ENCODE measurements around the gene CDC45.
A peak's percentile ranks its signal among the peaks of the same experiment; 100 is the strongest.
"Not testable (repeated sequence)": the region's sequence is repeated elsewhere in the genome, so short reads cannot be mapped to it uniquely, and the experiment has no call there.

Gene CDC45

GRCh38 chr22:19438298-19438697, 41.4 kb upstream of the CDC45 start:
- Histone ChIP-seq H3K36me3 (ENCODE audit: control insufficient read depth, insufficient read depth, low read length) (peaks cover 14% of the 10 kb centered on the region), H3K4me3 (ENCODE audit: insufficient read depth, low read depth, low read length) (no peak overlapping the region), H3K9me3 (ENCODE audit: control insufficient read depth, low read length) (no peaks in the 10 kb centered on the region), H3K27ac (ENCODE audit: insufficient read depth, low read depth, low read length, poor library complexity, severe bottlenecking) (no peak overlapping the region), H3K4me1 (ENCODE audit: control insufficient read depth, insufficient read depth, low read length) (no peaks in the 10 kb centered on the region), H3K27me3 (ENCODE audit: control insufficient read depth, insufficient read depth, low read length, poor library complexity, severe bottlenecking) (no peaks in the 10 kb centered on the region)
- WGBS, 2 experiments, result 87 to 90% methylated on average over 7 of the region's 7 CpGs

GRCh38 chr22:19440411-19441195, 39.1 kb upstream of the CDC45 start:
- H3K4me3 ChIP-seq (ENCODE audit: insufficient read depth, low read depth, low read length), result no peak overlapping the region
- no peak overlapping the region for H3K27ac ChIP-seq (ENCODE audit: insufficient read depth, low read depth, low read length, poor library complexity, severe bottlenecking)
- H3K36me3 ChIP-seq (ENCODE audit: control insufficient read depth, insufficient read depth, low read length), result peaks cover 12% of the 10 kb centered on the region
- 92 to 93% methylated on average over 8 of the region's 8 CpGs for WGBS, 2 experiments
- H3K27me3 ChIP-seq (ENCODE audit: control insufficient read depth, insufficient read depth, low read length, poor library complexity, severe bottlenecking), result no peaks in the 10 kb centered on the region
- H3K4me1 ChIP-seq (ENCODE audit: control insufficient read depth, insufficient read depth, low read length), result no peaks in the 10 kb centered on the region
- H3K9me3 ChIP-seq (ENCODE audit: control insufficient read depth, low read length), result no peaks in the 10 kb centered on the region

- H3K4me3 ChIP-seq (ENCODE audit: insufficient read depth, low read depth, low read length), result no peak overlapping the region
- no peak overlapping the region for H3K27ac ChIP-seq (ENCODE audit: insufficient read depth, low read depth, low read length, poor library complexity, severe bottlenecking)
- peaks cover 10% of the 10 kb centered on the region for H3K36me3 ChIP-seq (ENCODE audit: control insufficient read depth, insufficient read depth, low read length)
- H3K9me3 ChIP-seq (ENCODE audit: control insufficient read depth, low read length), result no peaks in the 10 kb centered on the region
- WGBS, 2 experiments, result 94% methylated on average over 2 of the region's 2 CpGs
- no peaks in the 10 kb centered on the region for H3K4me1 ChIP-seq (ENCODE audit: control insufficient read depth, insufficient read depth, low read length)
- H3K27me3 ChIP-seq (ENCODE audit: control insufficient read depth, insufficient read depth, low read length, poor library complexity, severe bottlenecking), result no peaks in the 10 kb centered on the region
These were observed 37.6 kb upstream of the CDC45 start for GRCh38 chr22:19442166-19442565.

DNA sequence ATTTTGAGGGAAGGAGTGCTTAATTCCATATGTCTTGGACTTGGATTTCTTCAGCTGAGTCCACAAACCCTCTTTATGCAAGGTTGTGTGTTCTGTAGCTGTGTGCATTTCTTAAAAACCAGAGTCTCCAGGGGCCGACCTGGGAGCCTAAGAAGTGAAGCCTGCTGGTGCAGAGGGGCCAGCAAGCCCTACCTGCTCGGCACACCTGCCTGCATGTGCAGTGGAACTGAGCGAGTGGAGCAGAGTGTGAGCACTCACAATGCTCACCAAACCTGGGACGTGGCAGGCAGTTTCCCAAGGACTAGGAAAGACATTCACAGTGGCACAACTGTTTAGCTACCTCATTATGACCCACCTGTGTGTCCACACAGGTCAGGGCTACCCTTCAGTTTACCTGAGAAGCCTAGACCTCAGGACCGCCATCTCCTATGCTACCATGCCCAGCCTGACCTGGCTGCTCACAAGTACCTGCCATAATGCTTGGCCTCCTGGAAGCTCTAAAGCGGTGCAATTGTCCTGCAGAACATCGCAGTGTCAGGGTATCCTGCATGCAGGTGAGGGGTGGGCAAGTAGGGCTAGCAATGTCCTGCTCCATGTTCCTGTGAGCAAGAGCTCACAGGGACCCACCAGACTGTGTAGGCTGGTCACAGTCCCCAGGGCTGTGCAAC, 36.0 kb upstream of the CDC45 start:
- WGBS, 2 experiments, result 88% methylated on average over 7 of the region's 7 CpGs
- H3K9me3 ChIP-seq (ENCODE audit: control insufficient read depth, low read length), result no peaks in the 10 kb centered on the region
- H3K4me3 ChIP-seq (ENCODE audit: insufficient read depth, low read depth, low read length), result no peak overlapping the region
- peaks cover 10% of the 10 kb centered on the region for H3K36me3 ChIP-seq (ENCODE audit: control insufficient read depth, insufficient read depth, low read length)
- H3K4me1 ChIP-seq (ENCODE audit: control insufficient read depth, insufficient read depth, low read length), result no peaks in the 10 kb centered on the region
- no peak overlapping the region for H3K27ac ChIP-seq (ENCODE audit: insufficient read depth, low read depth, low read length, poor library complexity, severe bottlenecking)
- no peaks in the 10 kb centered on the region for H3K27me3 ChIP-seq (ENCODE audit: control insufficient read depth, insufficient read depth, low read length, poor library complexity, severe bottlenecking)

DNA sequence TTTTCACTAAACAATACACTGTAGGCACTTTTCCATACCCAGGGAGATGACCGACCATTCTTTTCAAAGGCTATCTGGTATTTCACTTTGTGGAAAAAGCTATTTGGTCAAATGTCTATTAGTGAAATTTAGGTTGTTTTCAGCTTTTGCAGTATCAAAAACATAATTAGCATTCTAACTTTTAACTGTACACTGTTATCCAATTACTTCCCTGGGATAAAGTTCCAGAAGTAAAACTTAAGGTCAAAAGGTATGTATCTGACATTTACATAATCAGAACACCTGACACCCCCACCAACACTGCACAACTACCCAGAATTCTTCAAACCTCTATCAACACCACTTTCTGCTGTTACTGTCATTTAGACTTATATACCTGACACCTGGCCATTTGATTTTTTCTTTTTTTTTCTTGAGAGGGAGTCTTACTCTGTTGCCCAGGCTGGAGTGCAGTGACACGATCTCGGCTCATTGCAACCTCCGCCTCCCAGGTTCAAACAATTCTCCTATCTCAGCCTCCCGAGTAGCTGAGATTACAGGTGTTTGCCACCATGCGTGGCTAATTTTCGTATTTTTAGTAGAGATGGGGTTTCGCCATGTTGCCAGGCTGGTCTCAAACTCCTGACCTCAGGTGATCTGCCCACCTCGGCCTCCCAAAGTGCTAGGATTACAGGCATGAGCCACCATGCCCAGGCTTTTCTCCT, 34.3 kb upstream of the CDC45 start:
- not testable (repeated sequence) for H3K4me3 ChIP-seq (ENCODE audit: insufficient read depth, low read depth, low read length); H3K27me3 ChIP-seq (ENCODE audit: control insufficient read depth, insufficient read depth, low read length, poor library complexity, severe bottlenecking); H3K4me1 ChIP-seq (ENCODE audit: control insufficient read depth, insufficient read depth, low read length); H3K27ac ChIP-seq (ENCODE audit: insufficient read depth, low read depth, low read length, poor library complexity, severe bottlenecking); H3K9me3 ChIP-seq (ENCODE audit: control insufficient read depth, low read length)
- 93% methylated on average over 8 to 9 of the region's 9 CpGs for WGBS, 2 experiments
- H3K36me3 ChIP-seq (ENCODE audit: control insufficient read depth, insufficient read depth, low read length), result peaks cover 10% of the 10 kb centered on the region

DNA sequence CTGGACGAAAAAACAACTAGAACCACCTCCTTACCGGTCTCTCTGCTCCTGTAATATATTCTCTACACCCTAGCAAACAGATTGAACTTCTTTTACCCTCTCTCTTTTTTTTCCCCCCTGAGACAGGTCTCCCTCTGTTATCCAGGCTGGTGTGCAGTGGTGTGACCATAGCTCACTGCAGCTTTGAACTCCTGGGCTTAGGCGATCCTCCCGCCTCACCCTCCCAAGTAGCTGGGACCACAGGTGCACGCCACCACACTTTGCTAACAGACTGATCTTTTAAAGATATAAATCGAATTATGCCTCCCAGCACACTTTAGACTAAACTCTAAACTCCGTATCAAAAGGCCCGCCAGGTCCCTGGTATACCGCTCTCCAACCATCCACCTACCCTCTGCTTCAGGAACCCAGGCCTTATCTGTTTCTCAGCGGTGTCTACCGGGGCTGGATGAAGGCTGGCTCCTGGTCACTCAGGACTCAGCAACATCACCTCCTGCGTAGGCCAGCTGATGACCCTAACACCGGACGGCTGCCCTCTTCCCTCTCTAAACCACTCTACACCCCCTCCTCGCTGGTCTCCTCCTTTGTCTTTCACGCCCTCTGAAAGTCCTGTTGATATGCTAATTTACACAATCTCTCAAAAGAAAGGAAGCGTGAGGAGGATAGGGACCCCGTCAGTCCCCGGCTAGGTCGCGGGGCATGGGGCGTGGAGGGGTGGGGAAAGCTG, 33.0 kb upstream of the CDC45 start:
- Histone ChIP-seq H3K4me3 (ENCODE audit: insufficient read depth, low read depth, low read length) (peak overlapping the region; percentile 88), H3K27me3 (ENCODE audit: control insufficient read depth, insufficient read depth, low read length, poor library complexity, severe bottlenecking) (no peaks in the 10 kb centered on the region), H3K4me1 (ENCODE audit: control insufficient read depth, insufficient read depth, low read length) (no peaks in the 10 kb centered on the region), H3K9me3 (ENCODE audit: control insufficient read depth, low read length) (no peaks in the 10 kb centered on the region), H3K27ac (ENCODE audit: insufficient read depth, low read depth, low read length, poor library complexity, severe bottlenecking) (peak overlapping the region; percentile 92), H3K36me3 (ENCODE audit: control insufficient read depth, insufficient read depth, low read length) (peaks cover 16% of the 10 kb centered on the region)
- 26 to 28% methylated on average over 22 of the region's 22 CpGs for WGBS, 2 experiments

DNA sequence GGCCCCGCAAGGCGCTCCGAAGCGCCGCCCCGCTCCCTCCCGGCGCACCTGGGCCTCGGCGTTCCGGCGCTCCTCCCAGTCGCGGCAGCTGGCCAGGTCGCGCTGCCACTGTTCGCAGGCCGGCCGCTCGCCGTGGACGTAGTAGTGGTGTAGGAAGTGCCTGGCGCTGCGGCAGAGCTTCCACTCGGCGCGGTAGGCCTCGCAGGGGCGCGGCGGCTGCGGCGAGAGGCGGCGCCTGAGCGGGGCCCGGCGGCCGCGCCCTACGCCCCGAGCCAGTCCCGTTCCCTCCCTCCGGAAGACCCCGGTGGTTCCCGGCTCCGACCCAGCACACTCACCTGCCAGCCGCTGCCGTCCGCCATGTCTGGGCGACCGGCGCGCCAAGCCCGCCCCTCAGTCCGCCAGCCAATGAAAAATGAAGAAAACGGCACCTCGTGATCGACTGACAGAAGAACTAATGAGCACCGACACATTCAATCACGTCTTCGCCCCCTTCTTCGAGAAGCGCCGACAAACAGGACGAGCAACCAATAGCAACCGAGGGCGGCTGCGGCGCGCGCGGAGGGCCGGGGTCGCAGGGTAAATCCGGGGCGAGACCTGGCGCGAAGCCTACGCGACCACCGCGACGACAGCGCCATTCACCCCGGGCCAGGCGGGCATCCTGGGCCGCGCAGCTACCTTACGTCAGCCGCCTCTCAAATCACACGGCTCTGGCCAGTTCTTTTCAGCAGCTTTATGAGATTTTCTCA, 32.2 kb upstream of the CDC45 start, which contains the start of gene C22orf39:
Gene C22orf39, minus strand, starts transcription at position 382 of the 746 bp plus-strand sequence. Its CDS starts 23 bp downstream, at position 359.
- H3K27ac ChIP-seq (ENCODE audit: insufficient read depth, low read depth, low read length, poor library complexity, severe bottlenecking), result peak within 1 kb of the TSS; percentile 92
- peak within 1 kb of the TSS; percentile 88 for H3K4me3 ChIP-seq (ENCODE audit: insufficient read depth, low read depth, low read length)
- H3K36me3 ChIP-seq (ENCODE audit: control insufficient read depth, insufficient read depth, low read length), result peaks cover 16% of the 10 kb centered on the region
- WGBS, 2 experiments, result 0% methylated on average over 92 of the region's 92 CpGs
- H3K27me3 ChIP-seq (ENCODE audit: control insufficient read depth, insufficient read depth, low read length, poor library complexity, severe bottlenecking), result no peaks in the 10 kb centered on the region
- H3K9me3 ChIP-seq (ENCODE audit: control insufficient read depth, low read length), result no peaks in the 10 kb centered on the region
- no peaks in the 10 kb centered on the region for H3K4me1 ChIP-seq (ENCODE audit: control insufficient read depth, insufficient read depth, low read length)

DNA sequence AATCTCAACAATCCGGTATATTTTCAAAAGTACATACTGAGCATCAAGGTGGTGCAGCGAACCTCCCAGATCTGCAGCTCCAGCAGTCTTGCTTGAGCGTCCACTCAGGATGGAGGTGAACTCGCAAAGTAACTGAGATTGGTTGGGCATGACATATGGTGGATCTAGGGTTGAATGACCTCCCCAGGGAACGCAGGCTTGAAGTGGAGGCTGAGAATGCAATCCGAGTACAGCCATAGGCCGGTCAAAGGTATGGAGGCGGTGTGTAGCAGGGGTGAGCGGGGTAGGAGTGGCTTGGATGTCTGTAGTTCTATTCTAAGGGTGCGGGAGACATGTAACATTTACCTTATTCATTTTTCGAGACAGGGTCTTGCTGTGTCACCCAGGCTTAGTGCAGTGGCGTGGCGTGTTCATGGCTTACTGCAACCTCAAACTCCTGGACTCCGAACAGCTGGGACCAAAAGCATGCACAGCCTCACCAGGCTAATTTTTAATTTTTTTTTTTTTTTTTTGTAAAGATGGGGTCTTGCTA, 31.6 kb upstream of the CDC45 start:
- no peaks in the 10 kb centered on the region for H3K9me3 ChIP-seq (ENCODE audit: control insufficient read depth, low read length)
- peaks cover 16% of the 10 kb centered on the region for H3K36me3 ChIP-seq (ENCODE audit: control insufficient read depth, insufficient read depth, low read length)
- H3K27ac ChIP-seq (ENCODE audit: insufficient read depth, low read depth, low read length, poor library complexity, severe bottlenecking), result peak overlapping the region; percentile 92
- WGBS, 2 experiments, result 31 to 35% methylated on average over 14 of the region's 14 CpGs
- no peaks in the 10 kb centered on the region for H3K4me1 ChIP-seq (ENCODE audit: control insufficient read depth, insufficient read depth, low read length)
- H3K27me3 ChIP-seq (ENCODE audit: control insufficient read depth, insufficient read depth, low read length, poor library complexity, severe bottlenecking), result no peaks in the 10 kb centered on the region
- H3K4me3 ChIP-seq (ENCODE audit: insufficient read depth, low read depth, low read length), result peak overlapping the region; percentile 88

- Histone ChIP-seq H3K9me3 (ENCODE audit: control insufficient read depth, low read length) (no peaks in the 10 kb centered on the region), H3K4me1 (ENCODE audit: control insufficient read depth, insufficient read depth, low read length) (no peaks in the 10 kb centered on the region), H3K36me3 (ENCODE audit: control insufficient read depth, insufficient read depth, low read length) (peaks cover 11% of the 10 kb centered on the region), H3K27ac (ENCODE audit: insufficient read depth, low read depth, low read length, poor library complexity, severe bottlenecking) (no peak overlapping the region), H3K27me3 (ENCODE audit: control insufficient read depth, insufficient read depth, low read length, poor library complexity, severe bottlenecking) (no peaks in the 10 kb centered on the region), H3K4me3 (ENCODE audit: insufficient read depth, low read depth, low read length) (peak overlapping the region; percentile 88)
- 71 to 82% methylated on average over 5 of the region's 5 CpGs for WGBS, 2 experiments
These were observed 30.8 kb upstream of the CDC45 start for GRCh38 chr22:19448739-19449421.
